ENCODE data around the gene ABCD4. TPM values are rescaled to one million over a fixed set of nuclear protein-coding genes. Genes with fewer than 3 reads are reported as not detected.
"Not testable (repeated sequence)": the region's sequence is repeated elsewhere in the genome, so short reads cannot be mapped to it uniquely, and the experiment has no call there.

ABCD4 gene
- 32.6 TPM for total RNA-seq

GRCh38 chr14:74302634-74303569 lies at the start of gene ABCD4:
Gene ABCD4, minus strand, starts transcription at chr14:74302934. Its CDS starts 22 bp downstream, at chr14:74302912.
- Histone ChIP-seq H3K9me3 (ENCODE audit: low read depth, low read length) (no peaks in the 10 kb centered on the region), H3K4me3 (ENCODE audit: low read length) (peak within 1 kb of the TSS; percentile 92), H3K27me3 (ENCODE audit: insufficient read depth, low read length) (no peaks in the 10 kb centered on the region), H3K4me1 (ENCODE audit: insufficient read depth, low read length) (peaks cover 19% of the 10 kb centered on the region)

- no peak overlapping the region for H3K4me3 ChIP-seq (ENCODE audit: low read length)
- no peaks in the 10 kb centered on the region for H3K4me1 ChIP-seq (ENCODE audit: insufficient read depth, low read length)
- no peaks in the 10 kb centered on the region for H3K27me3 ChIP-seq (ENCODE audit: insufficient read depth, low read length)
- no peaks in the 10 kb centered on the region for H3K9me3 ChIP-seq (ENCODE audit: low read depth, low read length)
These were observed 48.2 kb upstream of the ABCD4 start for GRCh38 chr14:74350928-74351323.

- Histone ChIP-seq H3K27me3 (ENCODE audit: insufficient read depth, low read length) (no peaks in the 10 kb centered on the region), H3K4me1 (ENCODE audit: insufficient read depth, low read length) (no peaks in the 10 kb centered on the region), H3K4me3 (ENCODE audit: low read length) (no peak overlapping the region), H3K9me3 (ENCODE audit: low read depth, low read length) (no peaks in the 10 kb centered on the region)
These were observed 47.6 kb upstream of the ABCD4 start for GRCh38 chr14:74350211-74350927.

DNA sequence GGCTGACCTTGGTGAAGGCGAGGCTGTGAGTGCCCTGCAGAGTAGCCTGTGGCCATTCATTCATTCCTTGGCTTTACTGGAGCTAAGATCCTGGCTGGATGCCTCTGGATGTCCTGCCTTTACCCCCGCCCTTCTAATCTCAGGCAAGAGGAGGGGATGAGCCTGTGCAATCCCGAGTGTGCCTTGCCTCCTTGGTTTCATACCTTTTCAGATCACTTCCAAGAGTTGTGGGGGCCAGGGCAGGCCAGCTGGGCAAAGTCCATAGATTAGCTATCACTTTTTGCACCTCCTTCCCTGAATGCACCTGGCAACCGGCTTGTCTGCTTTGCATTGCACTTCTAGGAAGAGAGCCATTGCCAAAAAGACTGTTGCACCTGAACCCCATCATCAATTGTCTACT lies 47.0 kb upstream of the ABCD4 start:
- Histone ChIP-seq H3K27me3 (ENCODE audit: insufficient read depth, low read length) (no peaks in the 10 kb centered on the region), H3K4me1 (ENCODE audit: insufficient read depth, low read length) (no peaks in the 10 kb centered on the region), H3K4me3 (ENCODE audit: low read length) (no peak overlapping the region), H3K9me3 (ENCODE audit: low read depth, low read length) (no peaks in the 10 kb centered on the region)

DNA sequence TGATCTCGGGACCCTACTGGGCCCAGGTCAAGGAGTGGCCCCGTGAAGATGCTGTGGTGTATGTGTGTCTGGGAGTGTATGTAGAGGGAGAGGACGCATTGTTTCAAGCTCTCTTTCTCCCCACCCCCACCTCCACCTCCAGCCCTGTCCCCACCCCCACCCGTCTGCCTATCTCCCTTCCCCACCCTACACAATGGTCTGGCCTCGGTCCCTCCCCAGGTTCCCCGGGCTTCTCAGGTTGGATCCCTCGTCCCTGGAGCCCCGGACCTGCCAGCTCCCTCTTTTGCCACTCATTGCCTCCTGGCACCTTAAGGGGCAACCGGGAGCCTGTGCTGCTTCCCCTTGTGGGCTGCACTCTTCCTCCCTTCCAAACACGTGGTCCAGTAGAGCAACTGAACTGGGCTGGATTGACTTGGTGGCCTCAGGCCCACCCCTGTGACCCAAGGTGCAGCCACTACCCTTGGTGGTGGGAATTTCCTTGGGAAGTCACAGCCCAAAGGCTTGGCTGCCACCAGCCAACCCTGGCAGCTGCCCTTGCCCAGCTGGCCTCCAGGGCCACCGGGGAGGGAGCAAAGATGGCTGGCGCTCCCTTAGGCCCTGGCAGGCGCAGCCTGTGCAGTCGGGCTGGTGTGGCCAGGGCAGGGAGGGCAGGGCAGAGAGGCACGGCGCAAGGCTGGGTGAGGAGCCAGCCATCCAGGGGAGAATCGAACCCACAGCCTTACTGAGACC lies 46.2 kb upstream of the ABCD4 start:
- Histone ChIP-seq H3K9me3 (ENCODE audit: low read depth, low read length) (no peaks in the 10 kb centered on the region), H3K4me3 (ENCODE audit: low read length) (no peak overlapping the region), H3K27me3 (ENCODE audit: insufficient read depth, low read length) (no peaks in the 10 kb centered on the region), H3K4me1 (ENCODE audit: insufficient read depth, low read length) (no peaks in the 10 kb centered on the region)

- Histone ChIP-seq H3K4me1 (ENCODE audit: insufficient read depth, low read length) (no peaks in the 10 kb centered on the region), H3K4me3 (ENCODE audit: low read length) (no peak within 1 kb of the TSS), H3K9me3 (ENCODE audit: low read depth, low read length) (no peaks in the 10 kb centered on the region), H3K27me3 (ENCODE audit: insufficient read depth, low read length) (no peaks in the 10 kb centered on the region)
These were observed 45.6 kb upstream of the ABCD4 start, which contains the start of gene VRTN for GRCh38 chr14:74348241-74348734. Gene VRTN, plus strand, starts transcription at chr14:74348471. Its CDS starts 8,313 bp downstream, at chr14:74356784.

- no peaks in the 10 kb centered on the region for H3K27me3 ChIP-seq (ENCODE audit: insufficient read depth, low read length)
- H3K9me3 ChIP-seq (ENCODE audit: low read depth, low read length), result no peaks in the 10 kb centered on the region
- H3K4me3 ChIP-seq (ENCODE audit: low read length), result no peak overlapping the region
- H3K4me1 ChIP-seq (ENCODE audit: insufficient read depth, low read length), result no peaks in the 10 kb centered on the region
These were observed 45.0 kb upstream of the ABCD4 start for GRCh38 chr14:74347795-74348100.

- Histone ChIP-seq H3K4me3 (ENCODE audit: low read length) (no peak overlapping the region), H3K27me3 (ENCODE audit: insufficient read depth, low read length) (no peaks in the 10 kb centered on the region), H3K4me1 (ENCODE audit: insufficient read depth, low read length) (no peaks in the 10 kb centered on the region), H3K9me3 (ENCODE audit: low read depth, low read length) (no peaks in the 10 kb centered on the region)
These were observed 44.5 kb upstream of the ABCD4 start for GRCh38 chr14:74347097-74347794.

DNA sequence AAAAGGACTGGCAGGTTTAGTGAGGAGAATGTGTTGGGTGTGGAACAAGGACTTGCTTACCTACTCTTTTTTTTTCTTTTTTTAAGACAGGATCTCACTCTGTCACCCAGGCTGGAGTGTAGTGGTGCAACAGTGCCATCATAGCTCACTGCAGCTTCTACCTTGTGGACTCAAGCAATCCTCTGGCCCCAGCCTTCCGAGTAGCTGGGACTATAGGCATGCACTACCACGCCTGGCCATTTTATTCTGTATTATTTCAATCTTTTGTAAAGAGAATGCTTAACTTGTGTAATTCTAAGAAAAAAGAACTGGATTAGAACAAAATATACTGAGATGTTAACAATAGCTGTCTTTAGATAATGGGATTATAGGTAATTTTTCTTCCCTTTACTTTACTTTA lies 43.6 kb upstream of the ABCD4 start:
- Histone ChIP-seq H3K4me1 (ENCODE audit: insufficient read depth, low read length) (no peaks in the 10 kb centered on the region), H3K27me3 (ENCODE audit: insufficient read depth, low read length) (no peaks in the 10 kb centered on the region), H3K4me3 (ENCODE audit: low read length) (no peak overlapping the region), H3K9me3 (ENCODE audit: low read depth, low read length) (no peaks in the 10 kb centered on the region)

- Histone ChIP-seq H3K4me3 (ENCODE audit: low read length) (no peak overlapping the region), H3K4me1 (ENCODE audit: insufficient read depth, low read length) (no peaks in the 10 kb centered on the region), H3K27me3 (ENCODE audit: insufficient read depth, low read length) (no peaks in the 10 kb centered on the region), H3K9me3 (ENCODE audit: low read depth, low read length) (no peaks in the 10 kb centered on the region)
These were observed 31.2 kb upstream of the ABCD4 start for GRCh38 chr14:74333909-74334308.

DNA sequence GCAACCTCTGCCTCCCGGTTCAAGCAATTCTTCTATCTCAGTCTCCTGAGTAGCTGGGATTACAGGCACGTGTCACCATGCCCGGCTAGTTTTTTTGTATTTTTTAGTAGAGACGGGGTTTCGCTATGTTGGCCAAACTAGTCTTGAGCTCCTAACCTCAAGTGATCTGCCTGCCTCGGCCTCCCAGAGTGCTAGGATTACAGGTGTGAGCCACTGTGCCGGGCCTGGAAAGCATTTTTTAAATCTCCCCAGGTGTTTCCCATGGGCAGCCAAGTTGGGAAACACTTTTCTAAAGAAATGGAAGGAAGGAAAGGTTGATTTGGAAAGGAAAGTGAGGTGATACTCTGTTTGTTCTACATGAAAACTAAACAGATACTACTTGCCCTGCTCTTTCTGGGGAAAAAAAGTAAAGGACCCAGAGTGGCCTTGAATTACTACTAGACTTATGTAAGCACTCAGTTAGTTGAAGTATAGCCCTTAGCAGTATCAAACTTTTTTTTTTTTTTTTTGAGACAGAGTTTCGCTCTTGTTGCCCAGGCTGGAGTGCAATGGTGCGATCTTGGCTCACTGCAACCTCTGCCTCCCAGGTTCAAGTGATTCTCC lies 27.3 kb upstream of the ABCD4 start:
- not testable (repeated sequence) for H3K9me3 ChIP-seq (ENCODE audit: low read depth, low read length)

DNA sequence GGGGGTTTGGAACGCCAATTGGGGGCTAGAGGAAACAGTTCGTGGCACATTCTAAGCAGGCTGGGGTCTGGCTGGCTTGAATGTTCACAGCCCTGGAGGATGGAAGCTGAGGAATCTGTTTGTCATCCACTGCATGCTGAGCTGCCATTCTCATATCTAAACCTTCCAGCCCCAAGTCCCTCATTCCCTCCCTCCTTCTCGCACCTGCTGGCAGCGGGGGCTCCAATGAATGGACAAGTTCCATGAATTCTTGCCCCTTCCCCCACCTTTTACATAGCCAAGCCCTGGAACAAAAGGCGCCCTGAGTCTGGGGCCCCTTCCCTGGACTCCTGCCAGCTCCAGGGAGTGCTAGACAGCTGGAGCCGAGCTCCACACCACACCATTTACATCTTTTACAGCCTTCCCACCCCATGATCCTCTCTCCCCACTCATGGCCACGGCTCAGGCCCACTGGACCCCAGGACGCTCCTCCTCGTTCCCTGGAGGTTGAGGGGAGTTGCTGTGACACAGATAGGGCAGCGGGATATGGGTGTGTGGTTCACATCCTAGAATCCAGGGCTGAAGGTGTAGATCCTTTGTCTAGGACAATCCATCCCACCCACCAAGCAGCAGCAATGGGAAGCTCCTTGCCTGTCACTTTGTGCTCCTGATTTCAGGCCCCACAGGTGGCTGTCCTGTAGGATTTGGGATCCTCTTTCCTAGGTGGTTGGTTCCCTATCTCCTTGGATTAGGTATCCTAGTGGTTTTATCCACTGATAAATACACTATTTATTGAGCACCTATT lies 23.8 kb upstream of the ABCD4 start:
- H3K9me3 ChIP-seq (ENCODE audit: low read depth, low read length), result no peaks in the 10 kb centered on the region
- H3K27me3 ChIP-seq (ENCODE audit: insufficient read depth, low read length), result no peaks in the 10 kb centered on the region
- H3K4me3 ChIP-seq (ENCODE audit: low read length), result no peak overlapping the region
- H3K4me1 ChIP-seq (ENCODE audit: insufficient read depth, low read length), result no peaks in the 10 kb centered on the region

More for the DNA sequence above, 27.3 kb upstream of the ABCD4 start:
- H3K4me1 ChIP-seq (ENCODE audit: insufficient read depth, low read length); H3K4me3 ChIP-seq (ENCODE audit: low read length); H3K27me3 ChIP-seq (ENCODE audit: insufficient read depth, low read length): not testable (repeated sequence)

DNA sequence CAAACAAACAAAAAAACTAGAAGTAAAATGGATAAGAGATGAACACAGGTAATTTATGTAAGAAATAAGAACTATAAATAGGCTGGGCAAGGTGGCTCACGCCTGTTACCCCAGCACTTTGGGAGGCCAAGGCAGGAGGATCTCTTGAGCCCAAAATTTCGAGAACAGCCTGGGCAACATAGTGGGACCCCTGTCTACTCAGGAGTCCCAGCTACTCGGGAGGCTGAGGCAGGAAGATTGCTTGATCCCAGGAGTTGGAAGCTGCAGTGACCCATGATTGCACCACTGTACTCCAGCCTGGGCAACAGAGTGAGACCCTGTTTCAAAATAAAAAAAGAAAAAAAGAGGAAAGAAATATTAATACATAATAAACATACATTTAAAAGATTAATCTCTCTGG lies 22.7 kb upstream of the ABCD4 start:
- Histone ChIP-seq H3K27me3 (ENCODE audit: insufficient read depth, low read length) (no peaks in the 10 kb centered on the region), H3K4me1 (ENCODE audit: insufficient read depth, low read length) (no peaks in the 10 kb centered on the region), H3K4me3 (ENCODE audit: low read length) (no peak overlapping the region), H3K9me3 (ENCODE audit: low read depth, low read length) (no peaks in the 10 kb centered on the region)
